Activated T-cell treated with anti-CD3 and anti-CD28 coated beads, Interleukin-2, amount 50 U/mL, for 1 hour (primary cell): ENCODE results near the gene GDF3.
A peak's percentile ranks its signal among the peaks of the same experiment; 100 is the strongest.

Experiments
- DNase-seq: peaks from one replicate; pipeline ENCODE4 v3.0.0-alpha.2; 2020

Gene GDF3

DNA sequence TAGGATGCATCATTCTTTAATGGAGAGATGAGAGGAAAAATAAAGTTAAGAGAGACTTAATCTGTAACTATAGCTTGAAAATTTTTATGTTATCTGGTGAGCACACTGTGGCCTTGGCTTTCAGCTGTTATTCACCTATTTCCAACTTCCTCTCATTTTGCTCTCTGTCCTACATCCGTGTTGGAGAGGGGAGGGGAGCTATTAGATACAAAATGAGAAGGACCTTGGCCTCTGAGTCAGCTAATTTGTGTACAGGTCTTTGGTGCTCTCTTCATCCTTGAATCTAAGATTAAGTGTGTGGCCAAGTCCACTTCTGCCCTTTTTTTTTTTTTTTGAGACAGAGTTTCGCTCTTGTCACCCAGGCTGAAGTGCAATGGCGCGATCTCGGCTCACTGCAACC, 29.0 kb downstream of the GDF3 start:
- no peak for DNase-seq

DNA sequence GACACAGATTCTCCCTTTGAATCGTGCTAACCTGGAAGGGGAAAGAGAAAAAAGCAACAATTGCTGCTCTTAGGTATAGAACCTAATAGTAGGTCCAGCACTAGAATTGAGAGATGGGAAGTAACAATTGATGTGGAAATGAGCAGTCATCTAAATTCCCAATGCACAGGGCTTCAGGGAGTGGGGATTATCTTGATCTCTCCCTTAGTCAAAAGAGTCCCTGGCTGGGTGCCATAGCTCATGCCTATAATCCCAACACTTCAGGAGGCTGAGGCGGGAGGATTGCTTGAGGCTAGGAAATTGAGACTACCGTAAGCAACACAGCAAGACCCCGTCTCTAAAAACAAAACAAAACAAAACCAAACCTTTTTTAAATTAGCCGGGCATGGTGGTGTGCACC, 33.8 kb downstream of the GDF3 start:
- no peak for DNase-seq

DNA sequence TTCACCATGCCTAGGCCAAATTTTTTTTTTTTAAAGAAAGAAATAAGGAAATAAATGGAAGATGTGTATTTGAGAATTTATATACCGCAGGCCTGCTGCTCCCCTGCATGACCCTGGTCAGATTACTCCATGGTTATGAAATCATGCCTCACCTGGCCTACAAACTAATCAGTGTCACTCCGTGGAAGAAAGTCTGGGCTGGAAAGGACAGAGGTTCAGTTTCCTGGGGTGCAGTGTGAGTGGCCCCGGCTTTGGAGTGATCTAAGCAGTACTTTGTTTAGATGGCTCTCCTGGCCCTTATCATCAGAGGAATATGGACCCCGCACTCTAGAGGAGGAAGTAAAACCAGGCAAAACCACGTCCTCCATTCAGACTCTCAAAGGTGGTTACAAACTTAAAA, 39.5 kb downstream of the GDF3 start:
- DNase-seq, result no peak

DNA sequence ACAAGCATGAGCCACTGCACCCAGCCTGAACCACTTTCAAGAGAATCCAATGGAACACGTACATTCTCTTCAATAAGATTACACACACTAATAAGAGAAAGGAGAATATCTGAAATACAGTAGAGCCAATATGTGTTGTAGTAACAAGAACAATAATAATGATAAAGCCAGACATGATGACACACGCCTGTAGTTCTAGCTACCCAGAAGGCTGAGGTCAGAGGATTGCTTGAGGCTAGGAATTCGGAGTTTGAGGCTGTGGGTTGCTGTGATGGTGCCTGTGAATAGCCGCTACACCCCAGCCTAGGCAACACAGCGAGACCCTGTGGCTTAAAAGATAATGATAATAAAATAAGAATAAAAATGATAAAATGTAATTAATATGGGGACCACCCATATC, 45.5 kb downstream of the GDF3 start:
- DNase-seq, result no peak

DNA sequence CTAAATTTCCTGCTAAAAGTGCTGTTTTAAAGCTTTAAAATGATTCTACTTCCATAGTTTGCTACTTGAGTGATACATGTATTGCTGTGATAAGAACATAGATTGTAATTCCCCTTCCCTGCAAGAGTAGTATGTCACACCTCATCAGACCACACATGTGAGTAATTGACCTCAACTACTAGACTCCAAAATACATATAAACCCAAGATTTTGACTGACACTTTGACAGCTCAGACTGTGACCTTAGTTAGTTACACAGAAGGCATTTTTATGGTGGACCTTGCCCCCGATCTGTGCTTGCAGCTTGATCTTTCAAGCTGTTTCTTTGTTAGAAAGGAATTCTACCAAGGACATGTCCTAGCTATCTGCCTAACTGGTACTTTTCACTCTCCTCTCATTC, 48.5 kb downstream of the GDF3 start:
- no peak for DNase-seq

DNA sequence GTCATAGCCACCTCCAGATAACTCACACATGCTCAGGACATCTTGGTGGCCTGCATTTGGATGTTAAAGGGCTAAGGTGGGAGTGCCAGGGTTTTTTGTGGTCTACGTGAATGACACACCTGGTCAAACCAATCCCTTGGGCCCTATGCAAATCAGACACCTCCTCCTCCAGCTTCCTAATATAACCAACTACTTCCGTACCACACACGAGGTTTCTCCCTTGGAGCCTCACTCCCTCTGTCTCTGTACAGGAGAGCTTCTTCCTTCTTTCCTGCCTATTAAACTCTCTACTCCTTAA, 49.4 kb downstream of the GDF3 start:
- DNase-seq, result no peak

DNA sequence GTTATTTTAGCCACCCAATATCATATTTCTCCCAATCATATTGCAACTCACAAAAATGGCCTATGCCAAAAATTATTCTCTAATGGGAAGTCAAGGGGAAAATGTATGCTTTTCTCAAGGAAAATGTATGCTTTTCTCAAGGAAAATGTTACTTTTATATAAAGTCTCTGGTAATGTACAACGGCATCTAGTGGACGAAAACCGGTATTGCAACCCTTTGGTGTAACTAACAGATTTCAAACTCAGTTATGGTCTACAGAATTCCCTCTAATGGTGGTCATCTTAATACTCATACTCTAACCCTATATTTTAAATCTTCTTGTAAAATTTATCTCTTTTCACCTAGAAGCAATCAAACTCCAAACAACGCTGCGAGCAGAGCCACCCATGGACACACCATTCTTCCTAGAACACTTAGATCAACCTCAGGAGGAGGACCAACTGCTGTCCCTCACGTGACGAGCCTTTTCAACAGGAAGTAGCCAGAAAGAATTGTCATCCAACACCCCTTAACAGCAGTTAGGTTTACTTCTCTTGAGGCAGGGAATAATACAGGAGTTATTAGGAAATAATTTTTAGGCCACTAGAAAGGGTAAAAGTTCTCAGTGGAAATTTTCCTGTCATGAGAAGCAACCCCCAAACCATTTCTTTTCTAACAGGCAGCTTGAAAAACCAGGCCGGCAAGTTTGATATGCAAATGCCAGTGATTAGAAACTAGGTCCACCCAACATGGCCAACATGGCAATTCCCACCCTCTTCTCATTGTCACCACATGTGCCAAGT, 50.0 kb downstream of the GDF3 start:
- no peak for DNase-seq

DNA sequence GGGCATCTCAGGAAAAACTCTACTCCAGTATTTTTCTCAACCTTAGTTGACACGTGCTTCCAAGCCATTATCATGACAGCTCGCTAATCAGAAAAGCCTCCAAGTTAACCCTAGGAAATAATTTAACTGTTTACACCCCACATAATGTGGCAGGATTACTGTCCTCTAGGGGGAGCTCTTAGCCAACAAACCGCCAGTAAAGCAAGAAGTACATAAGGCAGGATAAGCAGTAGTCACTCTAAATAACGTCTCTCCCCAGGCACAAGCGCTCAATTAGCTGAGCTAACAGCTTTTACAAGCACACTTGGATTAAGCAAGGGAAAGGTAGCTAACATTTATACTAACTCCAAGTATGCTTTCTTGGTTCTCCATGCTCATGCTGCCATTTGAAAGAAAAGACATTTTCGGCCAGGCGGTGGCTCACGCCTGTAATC, 52.7 kb downstream of the GDF3 start:
- no peak for DNase-seq

DNA sequence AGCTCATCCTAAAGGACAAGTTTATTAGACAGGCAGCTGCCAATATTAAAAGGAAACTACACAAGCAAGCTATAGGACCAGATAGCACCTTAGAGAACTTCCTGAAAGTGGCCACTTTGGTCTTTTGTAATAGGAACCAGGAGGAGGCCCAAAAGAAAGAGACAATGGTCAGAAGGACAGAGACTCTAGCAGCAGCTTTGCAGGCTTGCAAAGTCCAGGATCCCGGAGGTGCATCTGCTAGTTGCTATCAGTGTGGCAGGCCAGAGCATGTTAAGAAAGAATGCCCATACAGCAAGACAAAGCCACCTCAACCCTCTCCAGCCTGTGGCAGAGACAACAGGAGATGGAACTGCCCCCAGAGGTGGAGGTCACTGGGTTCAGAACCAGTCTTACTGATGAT, 53.3 kb downstream of the GDF3 start:
- no peak for DNase-seq

DNA sequence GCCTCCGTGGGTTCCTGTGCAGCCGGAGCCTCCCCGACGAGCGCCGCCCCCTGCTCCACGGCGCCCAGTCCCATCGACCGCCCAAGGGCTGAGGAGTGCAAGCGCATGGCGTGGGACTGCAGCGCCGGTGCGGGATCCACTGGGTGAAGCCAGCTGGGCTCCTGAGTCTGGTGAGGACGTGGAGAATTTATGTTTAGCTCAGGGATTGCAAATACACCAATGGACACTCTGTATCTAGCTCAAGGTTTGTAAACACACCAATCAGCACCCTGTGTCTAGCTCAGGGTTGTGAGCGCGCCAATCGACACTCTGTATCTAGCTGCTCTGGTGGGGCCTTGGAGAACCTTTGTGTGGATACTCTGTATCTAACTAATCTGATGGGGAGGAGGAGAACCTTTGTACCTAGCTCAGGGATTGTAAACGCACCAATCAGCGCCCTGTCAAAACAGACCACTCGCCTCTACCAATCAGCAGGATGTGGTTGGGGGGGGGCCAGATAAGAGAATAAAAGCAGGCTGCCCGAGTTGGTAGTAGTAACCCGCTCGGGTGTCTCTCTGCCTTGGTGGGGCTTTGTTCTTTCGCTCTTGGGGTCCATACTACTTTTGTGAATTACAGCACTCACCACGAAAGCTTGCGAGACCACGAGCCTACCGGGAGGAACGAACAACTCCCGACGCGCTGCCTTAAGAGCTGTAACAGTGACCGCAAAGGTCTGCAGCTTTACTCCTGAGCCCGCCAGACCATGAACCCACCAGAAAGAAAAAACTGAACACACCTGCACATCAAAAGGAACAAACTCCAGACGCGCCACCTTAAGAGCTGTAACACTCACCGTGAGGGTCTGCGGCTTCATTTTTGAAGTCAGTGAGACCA, 55.2 kb downstream of the GDF3 start:
- DNase-seq, result peak; percentile 66
